Activated effector memory CD4-positive, alpha-beta T cell treated with anti-CD3 and anti-CD28 coated beads, Interleukin-2, amount 50 U/mL, for 16 hours (primary cell): ENCODE data around the gene SFRP5.

Source experiments
- DNase-seq: peaks from one replicate; pipeline ENCODE4 v3.0.0-alpha.2; 2020

The SFRP5 gene

GRCh38 chr10:97785231-97785630 is 13.4 kb upstream of the SFRP5 start:
- DNase-seq, result no peak

DNA sequence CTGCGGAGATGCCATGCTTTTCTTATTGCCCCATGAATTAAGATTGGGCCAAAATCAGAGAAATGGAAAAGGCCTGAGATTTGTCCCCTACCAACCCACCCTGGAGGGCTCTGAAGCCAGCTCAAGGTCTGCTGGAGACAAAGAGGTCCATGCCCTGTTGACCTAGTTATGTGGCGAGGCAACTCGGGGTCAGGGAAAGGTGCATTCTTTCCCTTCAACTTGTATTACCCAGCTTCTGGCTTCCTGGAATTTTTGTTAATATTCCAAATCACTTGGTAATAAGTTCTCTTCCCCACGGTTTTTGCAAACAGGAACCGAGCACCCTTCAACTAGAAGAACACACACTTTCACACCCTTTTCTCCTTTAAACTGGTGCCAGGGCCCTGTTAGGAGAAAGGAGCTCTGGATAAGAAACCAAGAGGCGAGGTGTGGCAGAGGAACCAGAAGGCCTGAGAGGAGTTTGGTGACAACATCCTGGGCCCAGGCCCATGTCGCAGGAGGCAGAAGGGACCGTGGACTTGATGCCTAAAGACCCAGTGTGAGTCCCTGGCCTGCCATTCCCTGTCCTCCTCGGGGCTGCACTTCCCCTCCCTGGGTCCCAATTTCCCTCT is 12.5 kb upstream of the SFRP5 start:
- DNase-seq, result no peak

GRCh38 chr10:97782455-97783228 is 10.8 kb upstream of the SFRP5 start:
- DNase-seq, result no peak

- no peak for DNase-seq
These were observed 10.0 kb upstream of the SFRP5 start for GRCh38 chr10:97781618-97782331.

GRCh38 chr10:97780841-97781617 is 9.2 kb upstream of the SFRP5 start:
- DNase-seq, result no peak

DNA sequence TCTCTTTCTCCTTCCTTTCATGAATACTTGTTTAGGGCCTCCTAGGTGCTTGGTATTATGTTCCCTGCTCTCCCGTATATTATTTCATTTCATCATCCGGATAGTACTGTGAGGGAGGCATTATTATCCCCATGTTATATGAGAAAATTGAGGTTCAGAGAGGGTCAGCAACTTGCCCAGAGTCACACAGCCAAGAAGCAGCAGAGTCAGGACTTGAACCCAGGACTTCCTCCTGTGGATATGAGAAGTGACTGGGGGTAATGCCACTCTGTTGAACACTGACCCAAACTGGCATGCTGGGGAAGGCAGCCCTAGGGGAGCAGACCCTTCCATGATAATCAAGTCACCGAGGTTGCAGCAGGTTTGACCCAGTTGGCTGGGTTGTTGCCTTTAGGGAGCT is 8.2 kb upstream of the SFRP5 start:
- no peak for DNase-seq

DNA sequence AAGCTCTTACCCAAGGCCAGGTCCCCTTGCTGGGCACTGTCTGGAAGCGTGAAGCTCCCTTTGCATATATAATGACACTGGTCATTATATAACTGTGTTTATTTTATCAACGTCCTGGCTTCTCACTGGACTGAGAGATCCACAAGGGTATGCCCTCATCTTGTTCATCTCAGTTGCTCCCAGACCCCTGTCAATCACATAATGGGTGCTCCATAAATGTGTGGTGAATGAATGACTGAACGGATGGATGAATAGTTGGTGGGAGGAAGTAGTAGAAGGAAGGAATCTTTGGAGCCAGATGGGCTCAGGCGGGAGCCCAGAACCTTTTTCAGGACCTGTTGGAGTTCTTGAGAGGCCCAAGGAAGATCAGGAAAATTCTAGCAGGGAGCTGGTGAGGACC is 7.7 kb upstream of the SFRP5 start:
- no peak for DNase-seq

DNA sequence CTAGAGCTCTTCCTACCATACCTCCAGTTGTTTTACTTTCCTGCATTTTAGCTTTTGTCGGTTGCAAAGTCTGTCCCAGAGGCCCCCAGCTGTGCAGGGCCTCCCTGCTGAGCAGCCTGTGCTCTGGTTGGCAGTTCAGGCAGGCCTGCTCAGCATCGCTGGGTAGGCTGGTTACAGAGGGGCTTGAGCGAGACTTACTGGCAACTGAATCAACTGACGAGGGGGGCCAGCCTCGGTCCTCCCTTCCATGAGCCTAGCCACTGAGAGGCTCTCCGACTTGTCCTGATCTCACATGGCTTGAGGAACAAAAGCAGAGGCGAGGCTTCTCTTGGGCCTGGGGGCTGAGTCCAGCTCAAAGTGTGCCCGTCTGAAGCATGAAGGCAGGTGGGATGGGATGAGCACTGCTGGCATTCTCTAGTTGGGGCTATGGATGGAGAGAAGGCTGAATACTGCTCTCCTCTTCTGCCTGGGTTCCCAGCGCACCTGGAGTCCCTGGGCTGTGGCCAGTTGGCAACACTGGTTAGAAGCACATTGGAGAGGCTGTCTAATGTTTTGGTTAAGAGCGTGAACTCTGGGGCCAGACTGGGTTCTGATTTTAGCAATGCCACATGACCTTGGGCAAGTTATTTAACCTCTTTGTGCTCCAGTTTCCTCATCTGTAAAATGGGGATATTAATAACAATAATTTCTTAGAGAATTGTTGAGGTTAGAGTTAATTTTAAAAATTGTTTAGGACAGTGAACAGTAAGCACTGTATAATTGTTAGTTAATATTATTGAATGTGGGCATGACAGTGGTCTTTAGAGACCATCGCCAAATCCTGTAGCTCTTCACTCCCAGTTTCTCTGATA is 6.9 kb upstream of the SFRP5 start:
- no peak for DNase-seq

GRCh38 chr10:97777143-97777542 is 5.3 kb upstream of the SFRP5 start:
- DNase-seq, result no peak

DNA sequence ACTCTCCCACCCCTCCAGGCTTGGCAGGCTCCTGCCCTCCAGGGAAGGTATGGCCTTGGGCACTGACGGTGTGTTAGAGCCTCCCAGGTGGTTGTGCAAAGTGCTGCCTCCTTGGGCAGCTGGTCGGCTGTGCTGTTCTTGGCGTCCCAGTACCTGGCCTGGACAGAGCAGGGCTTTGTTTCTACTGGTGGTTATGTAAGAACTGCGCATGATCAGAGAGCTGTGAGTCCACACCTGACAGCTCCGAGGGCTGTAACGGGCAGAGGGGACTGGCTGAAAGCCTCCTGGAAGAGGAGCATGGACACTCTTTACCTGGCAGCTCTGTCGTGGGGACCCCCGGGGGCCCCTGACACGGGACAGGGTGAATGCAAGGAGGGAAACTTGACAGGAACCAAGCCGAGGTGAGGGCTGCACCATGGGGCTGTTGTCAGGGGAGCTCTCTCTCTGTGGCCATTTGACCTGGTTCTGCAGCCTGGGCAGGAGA is 3.1 kb upstream of the SFRP5 start:
- no peak for DNase-seq

DNA sequence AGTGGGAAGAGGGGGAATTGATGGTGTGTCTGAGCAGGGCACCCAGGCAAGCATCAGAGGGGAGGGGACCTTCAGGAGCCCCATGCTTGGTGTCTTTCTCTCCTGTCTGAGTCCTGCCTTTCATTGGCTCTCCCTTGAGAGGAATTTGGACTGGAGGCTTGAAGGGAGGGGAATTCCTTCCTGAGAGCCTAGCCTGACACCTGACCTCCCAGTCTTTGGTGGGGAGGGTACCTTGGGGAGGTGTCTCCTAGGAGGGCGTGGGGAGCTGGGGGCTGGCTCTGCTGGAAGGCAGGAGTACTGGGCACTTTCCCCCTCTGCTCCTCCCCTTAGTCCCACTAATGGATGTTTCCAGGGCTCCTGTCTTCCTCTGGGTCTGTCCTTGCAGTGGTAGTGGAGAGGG is 1.3 kb upstream of the SFRP5 start:
- no peak for DNase-seq

- no peak for DNase-seq
These were observed 526 bp downstream of the SFRP5 start for GRCh38 chr10:97771055-97771891.

DNA sequence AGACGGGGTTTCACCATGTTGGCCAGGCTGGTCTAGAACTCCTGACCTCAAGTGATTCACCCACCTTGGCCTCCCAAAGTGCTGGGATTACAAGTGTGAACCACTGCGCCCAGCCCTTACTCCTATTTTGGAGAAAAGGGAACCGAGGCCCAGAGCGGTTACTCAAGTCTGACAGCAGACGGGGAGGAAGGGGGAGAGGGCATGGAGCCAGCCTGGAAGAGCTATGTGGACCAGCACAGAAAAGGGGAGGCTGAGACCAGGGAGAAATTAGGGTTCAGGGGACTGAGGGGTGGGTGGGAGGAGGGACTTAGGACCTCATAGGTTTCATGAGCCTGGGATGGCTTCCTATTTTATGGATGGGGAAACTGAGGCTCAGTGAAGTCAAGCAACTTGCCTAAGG is 1.5 kb downstream of the SFRP5 start:
- no peak for DNase-seq

- no peak for DNase-seq
These were observed 3.2 kb downstream of the SFRP5 start for GRCh38 chr10:97768322-97769315.

GRCh38 chr10:97766996-97767924 is 4.5 kb downstream of the SFRP5 start:
- no peak for DNase-seq

DNA sequence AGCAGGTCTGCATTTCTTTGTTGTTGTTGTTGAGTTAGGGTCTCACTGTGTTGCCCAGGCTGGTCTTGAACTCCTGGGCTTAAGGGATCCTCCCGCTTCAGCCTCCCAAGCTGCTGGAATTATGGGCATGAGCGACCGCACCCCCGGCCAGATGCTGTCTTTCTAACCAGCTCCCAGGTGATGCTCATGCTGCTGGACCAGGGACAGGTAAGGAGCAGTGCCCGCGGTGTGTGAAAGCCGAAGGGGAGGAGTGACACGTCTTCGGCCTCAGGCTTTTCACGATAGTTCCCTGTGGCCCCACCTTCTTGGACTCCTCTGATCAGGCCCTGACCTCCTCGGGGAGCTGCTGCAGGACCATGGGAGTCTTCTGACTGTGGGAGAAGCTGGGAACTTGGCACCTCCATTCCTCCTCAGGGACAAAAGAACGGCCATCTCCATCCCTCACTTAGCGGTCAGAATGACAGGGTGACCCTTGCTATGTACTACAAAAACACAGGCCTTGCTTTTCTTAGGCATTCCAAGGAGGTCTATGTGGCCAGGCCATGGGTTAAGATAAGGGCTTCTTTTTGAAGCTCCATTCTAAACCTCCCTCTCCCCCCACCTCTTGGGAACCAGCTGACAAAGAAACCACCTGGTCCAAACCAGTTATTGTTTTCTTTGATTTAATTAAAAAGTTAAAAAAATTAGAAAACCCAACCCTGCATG is 5.5 kb downstream of the SFRP5 start:
- no peak for DNase-seq

DNA sequence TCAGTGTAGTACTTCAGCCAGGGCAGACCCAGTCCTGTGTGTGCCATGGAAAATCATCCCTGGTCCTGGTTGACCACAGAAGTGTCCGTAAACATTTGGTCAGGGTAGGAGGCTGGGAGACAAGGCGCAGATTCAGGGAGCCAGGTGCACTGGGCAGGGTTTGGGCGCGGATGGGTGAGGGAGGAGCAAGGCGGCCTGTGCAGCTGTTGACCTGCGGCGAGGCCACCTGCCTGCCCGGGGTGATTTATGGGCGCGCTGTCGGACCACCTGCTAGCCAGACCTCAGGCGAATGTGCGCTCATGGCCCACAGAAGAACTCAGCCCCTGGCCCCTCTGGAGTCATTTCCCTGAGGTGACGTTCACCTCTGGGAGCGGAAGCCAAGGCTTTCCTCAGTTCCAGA is 6.6 kb downstream of the SFRP5 start:
- no peak for DNase-seq

DNA sequence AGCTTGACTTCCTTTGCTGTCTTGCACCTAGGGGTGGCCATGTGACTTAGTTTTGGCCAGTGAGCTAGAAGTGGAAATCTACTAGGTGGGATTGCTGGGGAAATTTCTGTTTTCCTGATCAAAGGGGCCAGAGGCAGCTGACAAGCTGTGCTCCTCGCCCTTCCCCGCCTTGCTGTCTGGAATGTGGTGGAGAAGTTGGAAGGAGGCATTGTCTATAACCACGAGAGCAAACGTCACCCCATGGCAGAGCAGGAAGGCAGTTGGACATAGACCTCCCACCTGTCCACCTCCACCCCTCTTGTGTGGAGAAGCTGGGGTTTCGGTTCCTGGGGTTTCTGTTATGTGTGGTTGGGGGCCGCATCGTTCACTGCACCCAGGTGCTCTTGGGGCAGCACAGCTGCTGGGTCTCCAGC is 7.3 kb downstream of the SFRP5 start:
- DNase-seq, result no peak
